ENCODE results near the gene OR6K6. TPM values are rescaled to one million over a fixed set of nuclear protein-coding genes. Genes with fewer than 3 reads are reported as not detected.

The OR6K6 gene
- total RNA-seq (ENCODE audit: low replicate concordance): not detected in 2 replicates

- Mint-ChIP-seq H3K4me3 (no peak within 1 kb of the TSS), H3K9me3 (no peaks in the 10 kb centered on the region), H3K27me3 (ENCODE audit: insufficient read depth, low read depth) (peaks cover 2% of the 10 kb centered on the region), H3K27ac (no peak within 1 kb of the TSS), H3K36me3 (no peaks in the 10 kb centered on the region), H3K4me1 (no peaks in the 10 kb centered on the region)
- Histone ChIP-seq H3K79me2 (ENCODE audit: low read depth) (no peaks in the 10 kb centered on the region), H3K27me3 (no peaks in the 10 kb centered on the region), H2AFZ (replicated peaks) (no peak within 1 kb of the TSS), H3K4me3 (no peak within 1 kb of the TSS), H3K27ac (no peak within 1 kb of the TSS), H3K4me1 (no peaks in the 10 kb centered on the region), H3K9ac (no peak within 1 kb of the TSS), H3K4me2 (no peak within 1 kb of the TSS), H3K9me3 (ENCODE audit: low read depth) (no peaks in the 10 kb centered on the region), H4K20me1 (ENCODE audit: low read depth) (no peaks in the 10 kb centered on the region), H3F3A (ENCODE audit: low read depth) (no peaks in the 10 kb centered on the region), H3K36me3 (no peaks in the 10 kb centered on the region)
- no peak for TF ChIP-seq CTCF (IDR thresholded peaks at IDR 0.05)
- no peak for TF ChIP-seq EZH2 (IDR thresholded peaks at IDR 0.05)
- no peak for TF ChIP-seq EZH2phosphoT487 (IDR thresholded peaks at IDR 0.05)
- DNase-seq (ENCODE audit: low spot score): no peak
Observed at GRCh38 chr1:158754420-158754819, at the start of gene OR6K6. OR6K6 (plus strand) TSS chr1:158754720; CDS start chr1:158754888, 168 bp downstream.

GRCh38 chr1:158706096-158706495, 48.4 kb upstream of the OR6K6 start:
- Histone ChIP-seq H3K9ac (no peak overlapping the region), H3K79me2 (ENCODE audit: low read depth) (no peaks in the 10 kb centered on the region), H3K27me3 (no peaks in the 10 kb centered on the region), H3K9me3 (ENCODE audit: low read depth) (no peaks in the 10 kb centered on the region), H3K4me1 (no peaks in the 10 kb centered on the region), H3K27ac (no peak overlapping the region), H4K20me1 (ENCODE audit: low read depth) (no peaks in the 10 kb centered on the region), H2AFZ (replicated peaks) (no peak overlapping the region), H3K4me2 (no peak overlapping the region), H3F3A (ENCODE audit: low read depth) (no peaks in the 10 kb centered on the region), H3K36me3 (no peaks in the 10 kb centered on the region), H3K4me3 (no peak overlapping the region)
- H3K9me3 Mint-ChIP-seq: no peaks in the 10 kb centered on the region
- H3K4me3 Mint-ChIP-seq: no peak overlapping the region
- H3K36me3 Mint-ChIP-seq: no peaks in the 10 kb centered on the region
- H3K27ac Mint-ChIP-seq: no peak overlapping the region
- no peaks in the 10 kb centered on the region for H3K4me1 Mint-ChIP-seq
- no peaks in the 10 kb centered on the region for H3K27me3 Mint-ChIP-seq (ENCODE audit: insufficient read depth, low read depth)
- no peak for TF ChIP-seq CTCF (IDR thresholded peaks at IDR 0.05)
- no peak for TF ChIP-seq EZH2phosphoT487 (IDR thresholded peaks at IDR 0.05)
- no peak for TF ChIP-seq EZH2 (IDR thresholded peaks at IDR 0.05)
- no peak for DNase-seq (ENCODE audit: low spot score)

GRCh38 chr1:158711098-158711497, 43.4 kb upstream of the OR6K6 start:
- Histone ChIP-seq H4K20me1 (ENCODE audit: low read depth) (no peaks in the 10 kb centered on the region), H3K9me3 (ENCODE audit: low read depth) (no peaks in the 10 kb centered on the region), H3K79me2 (ENCODE audit: low read depth) (no peaks in the 10 kb centered on the region), H3F3A (ENCODE audit: low read depth) (no peaks in the 10 kb centered on the region), H3K27ac (no peak overlapping the region), H3K4me2 (no peak overlapping the region), H2AFZ (replicated peaks) (no peak overlapping the region), H3K9ac (no peak overlapping the region), H3K4me1 (no peaks in the 10 kb centered on the region), H3K27me3 (peaks cover 11% of the 10 kb centered on the region), H3K4me3 (no peak overlapping the region), H3K36me3 (no peaks in the 10 kb centered on the region)
- Mint-ChIP-seq H3K4me3 (no peak overlapping the region), H3K36me3 (no peaks in the 10 kb centered on the region), H3K4me1 (no peaks in the 10 kb centered on the region), H3K27ac (no peak overlapping the region), H3K27me3 (ENCODE audit: insufficient read depth, low read depth) (no peaks in the 10 kb centered on the region), H3K9me3 (no peaks in the 10 kb centered on the region)
- no peak for TF ChIP-seq EZH2 (IDR thresholded peaks at IDR 0.05)
- no peak for TF ChIP-seq CTCF (IDR thresholded peaks at IDR 0.05)
- no peak for TF ChIP-seq EZH2phosphoT487 (IDR thresholded peaks at IDR 0.05)
- no peak for DNase-seq (ENCODE audit: low spot score)

Data from neural progenitor cell (in vitro differentiated cells).